ENCODE data around the gene NCKAP5L.

NCKAP5L gene

DNA sequence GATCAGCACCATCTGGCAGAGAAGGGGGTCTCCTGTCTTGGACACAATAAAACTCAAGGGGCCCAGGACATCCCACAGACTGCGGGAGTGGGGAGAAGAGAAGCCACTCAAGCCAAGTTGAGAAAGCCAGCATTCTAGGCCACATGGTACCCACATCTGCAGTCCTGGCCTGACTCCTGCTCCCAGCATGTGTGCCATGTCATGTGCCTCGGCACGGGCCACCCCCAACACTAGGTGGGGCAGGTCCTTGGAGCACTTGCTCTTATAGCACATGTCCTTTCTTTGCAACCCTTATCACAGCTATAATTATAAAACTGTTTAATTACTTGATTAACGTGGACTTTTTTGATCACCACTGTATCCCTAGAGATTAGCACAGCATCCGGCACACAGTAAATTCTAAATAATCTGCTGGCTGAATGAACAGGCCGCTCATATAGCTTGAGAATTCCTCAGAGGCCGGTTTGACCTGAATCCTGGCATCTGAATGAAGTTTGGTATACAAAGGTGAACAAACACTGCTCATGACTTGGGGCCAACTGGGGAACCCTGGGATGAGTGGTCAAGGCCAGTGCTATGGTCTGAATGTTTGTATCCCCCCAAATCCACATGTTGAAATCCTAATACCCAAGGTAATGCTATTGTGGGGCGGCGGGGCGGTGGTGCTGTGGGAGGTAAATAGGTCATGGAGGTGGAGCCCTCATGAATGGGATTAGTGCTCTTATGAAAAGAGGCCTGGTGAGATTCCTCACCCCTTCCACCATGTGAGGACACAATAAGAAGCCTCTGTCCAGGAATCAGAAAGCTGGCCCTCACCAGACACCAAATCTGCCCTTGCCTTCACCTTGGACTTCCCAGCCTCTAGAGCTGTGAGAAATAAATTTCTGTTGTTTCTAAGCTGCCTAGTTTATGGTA is 6.6 kb downstream of the NCKAP5L start:
- DNase-seq = no peak

DNA sequence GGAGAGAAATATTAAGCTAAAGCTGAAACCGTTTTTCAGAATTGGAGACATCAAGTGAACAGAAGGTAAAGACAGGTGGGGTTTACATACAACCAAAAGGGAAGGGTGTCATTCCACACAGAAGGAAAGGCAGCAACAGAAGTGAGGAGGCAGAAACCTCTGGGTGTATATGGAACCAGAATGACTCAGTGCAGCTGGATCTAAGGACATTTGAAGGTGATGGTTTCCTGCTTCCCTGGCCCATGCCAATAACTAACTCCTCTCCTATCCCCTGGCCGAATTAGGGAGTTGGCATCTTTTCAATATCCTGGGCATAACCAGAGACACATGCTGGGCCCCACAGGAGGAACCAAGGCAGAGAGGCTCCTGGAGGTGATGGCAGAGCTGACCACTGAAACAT is 8.4 kb downstream of the NCKAP5L start:
- DNase-seq = no peak

DNA sequence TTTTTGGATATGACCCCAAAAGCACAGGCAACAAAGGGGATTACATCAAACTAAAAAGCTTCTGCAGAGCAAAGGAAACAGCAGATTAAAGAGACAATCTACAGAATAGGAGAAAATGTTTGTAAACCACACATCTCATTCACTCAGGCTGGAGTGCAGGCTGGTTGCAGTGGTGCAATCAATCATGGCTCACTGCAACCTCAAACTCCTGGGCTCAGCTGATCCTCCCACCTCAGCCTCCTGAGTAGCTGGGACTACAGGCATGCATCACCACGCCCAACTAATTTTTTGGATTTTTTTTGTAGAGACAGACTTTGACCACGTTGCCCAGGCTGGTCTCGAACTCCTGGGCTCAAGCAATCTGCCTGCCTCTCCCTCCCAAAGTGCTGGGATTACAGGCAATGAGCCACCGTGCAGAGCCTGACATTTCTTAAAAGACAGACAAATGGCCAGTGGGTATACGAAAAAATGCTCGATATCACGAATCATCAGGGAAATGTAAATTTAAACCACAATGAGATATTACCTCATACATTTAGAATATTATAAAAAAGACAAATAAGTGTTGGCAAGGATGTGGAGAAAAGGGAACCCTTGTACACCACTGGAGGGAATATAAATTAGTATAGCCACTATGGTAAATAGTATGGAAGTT is 9.8 kb downstream of the NCKAP5L start:
- DNase-seq = no peak

DNA sequence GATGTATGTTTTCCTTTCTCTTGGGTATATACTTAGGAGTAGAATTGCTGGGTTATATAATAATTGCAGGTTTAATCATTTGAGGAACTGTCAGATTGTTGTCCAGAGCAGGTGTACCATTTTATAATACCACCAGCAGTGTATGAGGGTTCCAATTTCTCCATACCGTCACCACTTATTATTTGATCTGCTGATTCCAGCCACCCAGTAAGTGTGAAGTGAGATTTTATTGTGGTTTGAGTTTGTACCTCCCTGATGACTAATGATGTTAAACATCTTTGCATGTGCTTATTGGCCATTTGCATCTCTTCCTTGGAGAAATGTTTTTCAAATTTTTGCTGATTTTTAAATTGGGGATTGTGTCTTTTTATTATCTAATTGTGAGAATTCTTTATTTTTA is 15.1 kb downstream of the NCKAP5L start:
- no peak for DNase-seq

DNA sequence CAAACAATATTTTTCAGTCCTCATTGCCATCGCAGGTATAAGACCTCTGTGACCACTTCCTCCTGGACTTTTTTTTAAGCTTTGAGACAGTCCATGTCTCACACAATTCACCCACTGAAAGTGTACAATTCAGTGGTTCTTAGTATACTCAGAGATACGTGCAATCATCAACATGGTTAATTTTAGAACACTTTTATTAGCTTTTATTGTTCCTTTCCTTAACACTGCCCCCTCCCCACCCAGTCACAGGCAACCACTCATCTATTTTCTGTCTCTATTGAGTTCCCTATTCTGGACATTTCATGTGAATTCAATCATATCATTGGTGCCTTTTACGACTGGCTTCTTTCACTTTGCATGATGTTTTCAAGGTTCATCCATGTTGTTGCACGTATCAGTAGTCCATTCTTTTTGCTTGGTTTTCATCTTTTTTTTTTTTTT is 16.2 kb downstream of the NCKAP5L start:
- no peak for DNase-seq

DNA sequence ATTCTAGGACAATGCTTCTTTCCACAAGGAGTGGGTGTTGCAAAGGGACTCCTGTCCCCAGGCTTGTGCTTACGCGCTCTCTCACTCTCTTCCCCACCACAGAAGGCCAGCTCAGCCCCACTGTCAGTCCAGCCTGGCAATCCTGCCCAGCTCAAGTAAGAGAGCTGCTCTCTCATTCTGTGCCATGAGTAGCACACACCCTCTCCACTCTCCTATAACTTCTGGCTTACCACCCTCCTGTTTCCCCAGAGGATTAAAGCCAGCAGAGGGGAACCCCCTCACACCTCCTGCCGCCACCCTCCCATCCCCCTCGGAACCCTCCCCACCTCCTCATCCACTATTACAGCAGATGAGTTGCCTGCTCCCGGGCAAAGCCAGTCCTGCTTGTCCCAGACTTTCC is 17.1 kb downstream of the NCKAP5L start:
- DNase-seq = no peak

DNA sequence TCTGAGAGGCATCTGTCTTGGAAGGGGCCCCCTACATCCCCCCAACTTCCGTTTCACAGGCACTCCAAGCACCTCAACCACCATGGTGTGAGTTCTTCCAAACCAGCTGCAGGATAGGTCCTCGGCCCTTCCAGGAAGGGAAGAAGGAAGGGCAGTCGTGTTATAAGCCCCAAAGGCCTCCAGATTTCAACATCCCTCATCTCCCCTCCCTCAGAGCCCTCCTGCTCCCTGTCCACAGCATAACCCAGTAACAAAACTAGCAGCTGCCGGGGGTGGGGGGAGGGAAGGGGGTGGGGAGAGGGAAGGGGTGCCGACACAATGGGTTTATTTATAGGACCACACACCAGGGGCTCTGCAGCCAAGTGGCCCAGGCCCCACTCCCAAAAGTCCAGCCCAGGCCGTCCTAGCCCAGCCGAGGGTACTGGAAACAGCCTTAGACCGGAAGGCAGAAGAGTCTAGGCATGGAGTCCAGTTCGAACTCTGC is 18.3 kb downstream of the NCKAP5L start:
- DNase-seq = no peak

DNA sequence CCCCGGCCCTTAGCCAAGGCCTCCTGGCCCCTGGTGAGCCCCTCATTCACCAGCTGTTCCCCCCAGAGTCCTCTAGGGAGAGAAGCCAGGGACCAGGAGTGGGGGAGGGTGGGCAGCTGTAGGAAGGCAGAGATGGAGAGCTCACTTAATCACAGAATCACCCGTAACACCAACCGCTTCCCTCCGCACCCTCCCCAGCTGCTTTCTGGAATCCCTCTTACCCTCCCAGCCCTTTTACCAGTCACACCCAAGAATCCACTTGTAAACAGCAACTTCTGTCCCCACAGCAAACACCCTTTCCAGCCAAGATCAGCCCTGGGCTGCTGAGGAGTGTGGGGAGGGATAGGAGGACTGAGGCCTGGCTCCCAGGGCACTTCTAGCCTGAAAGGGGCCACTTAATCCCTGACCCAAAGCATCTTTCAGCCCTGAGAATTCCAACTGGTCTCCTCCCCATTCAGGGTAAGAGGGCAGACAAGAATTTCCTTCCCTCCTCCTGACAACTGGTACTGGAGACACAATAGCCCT is 18.8 kb downstream of the NCKAP5L start:
- DNase-seq = no peak

DNA sequence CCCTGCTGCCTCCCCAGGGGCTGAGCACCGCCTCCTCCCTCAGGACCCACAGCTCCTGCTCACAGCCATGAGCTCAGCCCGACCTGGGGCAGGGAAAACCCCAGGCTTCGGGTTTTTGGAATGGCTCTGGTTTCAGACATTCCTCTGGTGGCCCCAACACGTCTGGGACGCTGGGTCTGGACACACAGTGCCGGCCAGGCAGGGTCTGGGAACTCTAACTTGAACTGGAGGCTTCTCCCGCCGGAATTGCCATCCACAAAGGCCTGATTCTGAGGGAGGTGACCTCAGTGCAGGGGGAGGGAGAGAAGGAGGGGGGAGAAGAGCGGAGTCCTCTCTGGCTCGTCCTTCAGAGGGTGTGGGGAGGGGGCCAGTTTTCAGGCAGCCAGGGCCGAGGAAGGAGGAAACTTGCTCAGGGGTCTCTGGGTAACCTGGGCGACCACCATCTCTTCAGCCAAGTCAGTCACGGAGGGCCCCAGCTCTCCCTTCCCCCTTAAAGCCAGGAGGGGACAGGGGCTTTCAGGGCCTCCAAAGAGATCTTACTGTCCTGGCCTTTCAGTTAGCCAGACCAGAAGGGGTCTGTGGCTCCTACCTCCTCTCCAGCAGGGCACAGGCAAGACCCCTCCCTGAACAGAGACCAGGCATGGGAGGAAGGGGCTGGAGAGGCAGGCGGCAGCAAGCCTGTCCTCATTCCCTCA is 19.4 kb downstream of the NCKAP5L start:
- no peak for DNase-seq

DNA sequence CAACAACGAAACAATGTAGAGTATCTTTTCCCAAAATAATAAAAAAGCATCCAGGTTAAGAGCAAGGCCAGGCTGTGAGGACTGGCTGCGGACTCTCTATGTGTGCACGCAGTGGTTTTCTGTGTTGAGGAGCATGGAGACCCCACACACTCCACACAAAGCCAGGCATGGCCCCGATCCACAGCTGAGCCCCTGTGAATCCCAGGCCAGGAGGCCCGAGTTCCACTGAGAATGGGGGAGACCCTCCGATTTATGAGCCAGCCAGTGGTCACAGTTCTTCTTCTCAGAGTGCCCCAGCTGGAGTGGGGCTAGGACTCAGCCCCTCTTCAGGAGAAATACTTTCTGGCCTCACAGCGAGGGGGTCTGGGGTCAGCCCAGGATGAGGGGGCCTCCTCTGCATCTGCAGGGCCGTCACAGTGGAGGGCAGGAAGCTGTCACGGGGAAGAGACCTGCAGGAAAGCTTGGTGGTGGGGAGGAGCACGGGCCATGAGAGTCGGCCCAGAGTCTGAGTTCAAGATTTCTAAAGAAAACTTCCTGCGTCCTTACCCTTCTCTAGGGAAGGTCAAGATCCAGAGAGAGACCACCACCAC is 20.1 kb downstream of the NCKAP5L start:
- DNase-seq = no peak

DNA sequence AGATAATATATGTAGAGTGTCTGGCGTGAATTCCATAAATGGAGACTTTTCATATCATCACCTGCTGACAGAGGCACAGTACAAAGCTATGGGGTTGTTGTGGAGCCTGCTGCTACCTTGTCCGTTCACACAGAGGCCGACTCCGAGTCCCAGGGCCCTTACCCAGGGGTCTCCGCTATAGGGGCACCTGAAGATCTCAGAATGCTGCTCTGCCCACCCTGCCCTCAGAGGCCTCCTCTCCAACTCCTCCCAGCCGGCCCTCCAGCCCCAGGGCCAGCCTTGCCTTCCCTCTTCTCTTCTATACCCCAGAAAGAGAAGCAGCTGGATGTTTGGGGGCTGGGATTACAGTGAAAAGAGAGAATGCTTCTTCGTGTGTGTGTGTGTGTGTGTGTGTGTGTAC is 21.3 kb downstream of the NCKAP5L start:
- DNase-seq = no peak

DNA sequence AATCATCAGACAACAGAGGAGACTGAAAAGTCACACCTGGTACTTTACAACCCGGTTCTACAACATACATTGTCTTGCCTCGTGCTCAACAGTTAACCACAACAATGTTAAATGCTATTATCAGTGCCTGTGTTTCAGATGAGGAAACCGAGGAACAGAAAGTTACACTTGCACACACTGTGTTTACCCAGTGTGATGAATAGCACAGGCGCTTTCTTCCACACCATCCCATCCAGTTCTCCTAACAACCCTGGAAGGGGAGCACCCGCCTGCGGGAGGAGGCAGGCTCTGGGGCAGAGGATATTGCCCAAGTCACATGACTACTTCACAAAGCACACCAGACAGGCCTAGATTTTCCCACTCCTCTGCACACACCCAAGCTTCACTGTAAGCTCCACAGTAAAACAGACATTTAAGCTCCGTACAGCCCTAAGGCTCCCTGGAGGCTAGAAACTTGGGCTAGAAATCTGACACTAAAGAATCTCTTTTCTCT is 21.8 kb downstream of the NCKAP5L start:
- DNase-seq = no peak

DNA sequence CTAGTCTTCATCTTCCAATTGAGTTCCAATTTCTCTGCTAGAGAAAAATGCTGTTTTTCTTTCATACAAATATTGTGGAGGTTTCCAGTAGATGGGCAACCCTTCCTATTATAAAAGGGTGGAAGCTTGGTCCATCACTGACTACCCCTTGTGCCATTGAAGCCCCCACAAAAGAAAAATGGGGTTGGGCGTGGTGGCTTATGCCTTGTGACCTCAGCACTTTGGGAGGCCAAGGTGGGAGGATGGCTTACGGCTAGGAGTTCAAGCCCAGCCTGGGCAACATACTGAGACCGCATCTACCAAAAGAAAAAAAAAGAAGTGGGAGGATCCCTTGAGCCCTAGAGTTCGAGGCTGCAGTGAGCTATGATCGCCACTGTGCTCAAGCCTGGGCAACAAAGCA is 22.8 kb downstream of the NCKAP5L start:
- no peak for DNase-seq

DNA sequence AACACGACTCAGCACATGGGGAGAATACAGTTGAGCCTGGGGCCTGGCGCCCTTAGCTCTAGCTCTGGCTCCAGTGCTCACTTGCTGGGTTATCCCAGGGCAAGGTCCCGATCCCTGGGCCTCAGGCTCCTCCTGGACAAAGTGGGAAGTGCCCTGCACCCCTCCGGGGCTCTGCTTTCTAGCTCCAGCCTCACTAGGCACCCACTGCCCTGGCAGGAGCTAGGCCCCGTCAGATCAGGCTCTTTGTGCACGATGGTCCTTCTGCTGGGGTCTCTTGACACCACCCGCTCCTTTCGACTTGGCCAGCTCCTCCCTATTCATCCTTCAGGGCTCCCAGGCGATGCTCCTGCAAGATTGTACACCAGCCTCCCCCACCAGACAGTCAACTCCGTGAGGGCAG is 23.4 kb downstream of the NCKAP5L start:
- DNase-seq = no peak

DNA sequence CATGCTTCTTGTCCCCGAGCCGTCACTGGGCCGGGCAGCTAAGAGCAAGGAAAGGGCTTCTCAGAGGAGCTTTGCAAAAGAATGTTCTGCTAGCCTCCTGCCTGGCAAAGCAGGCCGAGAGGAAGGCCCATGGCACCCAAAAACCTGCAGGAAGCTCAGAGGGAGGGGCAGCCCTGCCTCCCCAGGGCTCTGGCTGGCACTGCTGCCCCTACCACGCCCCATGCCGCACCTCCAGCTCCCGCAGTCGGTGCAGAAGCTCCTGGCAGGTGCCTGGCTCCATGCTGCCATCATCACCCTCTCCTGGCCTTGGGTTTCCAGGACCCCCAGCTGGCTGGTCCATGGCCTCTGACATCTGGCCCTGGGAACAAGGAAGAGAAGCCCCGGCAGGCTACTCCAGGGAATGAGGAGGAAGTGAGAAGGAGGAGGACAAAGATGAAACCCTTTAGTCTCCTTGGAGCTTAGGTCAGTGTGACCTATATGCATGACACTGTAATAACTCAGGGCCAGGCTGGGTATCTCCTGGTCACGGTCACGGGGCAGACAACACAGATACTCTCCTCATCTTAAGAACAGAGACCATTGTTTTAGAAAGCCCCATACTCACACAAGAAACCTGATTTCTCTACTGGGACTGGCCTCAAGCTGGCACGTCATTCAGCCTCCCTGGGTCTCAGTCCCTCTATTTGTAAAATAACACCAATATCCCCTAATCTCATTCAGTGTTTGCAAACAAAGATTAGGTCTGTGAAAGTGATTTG is 24.3 kb downstream of the NCKAP5L start:
- no peak for DNase-seq

DNA sequence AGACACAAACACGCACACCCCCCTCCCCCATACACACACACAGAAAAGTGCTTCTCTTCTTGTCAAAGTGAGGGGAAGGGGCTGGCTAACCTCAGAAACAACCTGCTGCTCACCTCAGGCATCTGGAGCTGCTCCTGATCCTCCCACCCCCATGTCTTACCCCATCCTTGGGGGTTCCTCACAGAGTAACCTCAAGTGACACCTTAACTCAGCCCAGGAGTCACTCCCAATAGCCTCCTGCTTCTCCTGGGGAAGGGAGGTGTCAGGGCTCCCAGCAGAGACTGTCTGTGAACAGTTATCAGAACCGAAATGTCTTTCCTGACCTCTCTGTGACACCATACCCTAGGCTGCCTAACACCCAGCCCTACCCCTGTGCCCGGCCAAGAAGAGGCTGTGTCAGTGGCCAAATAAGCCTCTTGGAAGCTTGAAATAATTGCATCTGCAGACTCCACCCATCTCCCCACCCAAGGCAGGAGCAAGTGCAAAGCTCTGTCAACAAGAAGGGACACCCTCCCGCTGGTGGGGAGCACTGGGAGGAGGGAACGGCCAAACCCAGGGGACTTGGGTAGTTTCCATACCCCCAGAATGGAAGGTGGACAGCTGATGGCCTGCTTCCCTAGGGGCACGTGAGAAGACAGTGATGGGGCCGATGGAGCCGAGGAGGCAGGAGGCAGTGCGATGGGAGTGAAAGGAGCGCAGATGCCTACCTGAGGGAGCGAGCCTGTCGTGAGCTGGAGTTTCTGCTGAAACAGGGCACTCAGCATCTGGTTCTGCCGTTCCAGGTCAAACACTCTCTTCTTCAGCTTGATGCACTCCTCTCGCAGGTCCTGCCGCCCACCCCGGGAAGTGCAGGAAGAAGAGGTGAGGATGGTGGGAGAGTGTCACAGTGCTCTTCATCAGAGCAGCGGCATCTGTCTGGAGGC is 26.8 kb downstream of the NCKAP5L start:
- DNase-seq = no peak

DNA sequence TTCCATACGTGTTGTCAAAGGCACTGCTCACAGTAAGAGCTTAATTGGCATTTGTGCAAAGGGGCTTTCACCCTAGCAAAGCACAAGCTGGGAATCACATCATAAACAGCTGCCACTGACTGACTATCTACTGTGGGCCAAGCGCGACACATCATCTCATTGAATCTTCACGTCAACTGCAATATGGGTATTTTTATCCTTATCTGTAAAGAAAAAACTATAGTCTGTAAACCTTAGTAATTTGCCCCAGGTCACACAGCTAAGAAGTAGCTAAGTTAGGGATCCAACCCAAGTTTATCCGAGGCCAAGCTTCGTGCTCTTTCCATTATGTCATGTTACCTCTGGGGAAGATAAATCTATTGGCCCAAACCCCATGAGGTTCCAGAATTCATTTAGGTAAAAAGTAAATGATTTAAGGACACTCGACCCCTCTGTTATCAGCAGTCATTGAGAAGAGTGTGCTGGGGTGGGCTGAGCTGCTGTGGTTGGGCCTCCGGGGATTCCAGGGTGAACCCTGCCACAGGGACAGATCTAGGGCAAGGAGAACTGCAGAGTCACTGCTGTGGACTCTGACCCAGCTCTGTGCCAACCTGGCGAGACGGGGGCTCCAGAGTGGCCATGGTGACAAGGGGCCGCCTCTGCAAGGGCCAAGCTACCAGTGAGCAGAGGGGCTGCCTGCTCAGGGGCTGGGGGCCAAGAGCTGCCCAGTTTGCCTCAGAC is 27.6 kb downstream of the NCKAP5L start:
- DNase-seq = no peak

DNA sequence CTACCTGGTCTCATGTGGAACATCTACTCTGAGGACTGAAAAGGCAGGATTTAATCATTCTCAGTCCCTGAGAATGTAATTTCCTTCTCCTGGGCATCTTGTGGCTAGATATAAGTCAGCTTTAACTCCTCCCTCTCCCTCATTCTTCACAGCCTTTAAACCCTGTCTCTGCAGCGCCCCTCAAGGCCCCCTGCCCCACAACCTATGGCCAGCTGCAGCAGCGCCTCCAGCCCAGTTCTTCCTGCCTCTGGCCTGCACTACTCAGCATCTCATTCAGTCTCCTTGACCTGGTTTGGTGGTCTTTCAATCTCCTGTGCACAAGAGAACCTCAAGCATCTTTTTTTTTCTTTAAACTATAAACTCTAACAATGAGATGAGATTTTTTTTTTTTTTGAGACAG is 29.3 kb downstream of the NCKAP5L start:
- no peak for DNase-seq

DNA sequence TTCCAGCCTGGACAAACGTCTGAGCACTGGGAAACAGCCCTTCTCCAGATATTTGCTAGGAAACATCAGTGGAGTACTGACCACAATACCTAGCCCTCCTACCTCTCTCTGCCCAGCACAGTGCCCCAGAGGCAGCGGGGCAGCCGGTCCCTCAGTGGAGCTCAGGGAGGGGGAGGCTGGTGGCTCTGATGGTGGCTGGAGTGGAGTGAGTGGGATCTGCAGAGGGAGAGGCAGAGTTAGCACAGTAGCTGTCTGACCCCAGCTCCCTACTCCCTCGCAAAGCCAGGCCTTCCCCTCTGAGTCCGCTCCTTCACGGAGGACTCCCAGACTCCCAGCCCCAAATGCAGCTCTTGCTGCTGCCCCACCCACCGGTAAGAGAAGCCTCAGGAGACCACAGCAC is 30.0 kb downstream of the NCKAP5L start:
- no peak for DNase-seq

DNA sequence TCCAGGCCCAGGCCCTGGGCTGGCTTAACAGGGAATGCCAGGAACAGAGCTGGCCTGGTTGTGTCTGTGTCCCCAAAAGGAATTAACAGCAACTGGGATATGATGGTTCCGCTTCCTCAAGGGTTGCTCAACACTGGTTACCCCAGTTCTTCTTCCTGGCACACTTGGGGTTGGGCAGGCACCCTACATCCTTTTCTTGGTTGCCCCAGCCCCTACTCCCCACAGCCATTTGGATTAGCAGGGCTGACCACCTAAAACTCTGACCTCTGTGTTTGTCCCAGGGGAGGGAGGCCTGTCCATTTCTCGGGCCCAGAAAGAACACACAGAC is 30.8 kb downstream of the NCKAP5L start:
- DNase-seq = peak; percentile 29

All from inflammatory macrophage treated with lipopolysaccharide for 4 hours (primary cell).